ENCODE results near the gene KLHL17.

KLHL17 gene

DNA sequence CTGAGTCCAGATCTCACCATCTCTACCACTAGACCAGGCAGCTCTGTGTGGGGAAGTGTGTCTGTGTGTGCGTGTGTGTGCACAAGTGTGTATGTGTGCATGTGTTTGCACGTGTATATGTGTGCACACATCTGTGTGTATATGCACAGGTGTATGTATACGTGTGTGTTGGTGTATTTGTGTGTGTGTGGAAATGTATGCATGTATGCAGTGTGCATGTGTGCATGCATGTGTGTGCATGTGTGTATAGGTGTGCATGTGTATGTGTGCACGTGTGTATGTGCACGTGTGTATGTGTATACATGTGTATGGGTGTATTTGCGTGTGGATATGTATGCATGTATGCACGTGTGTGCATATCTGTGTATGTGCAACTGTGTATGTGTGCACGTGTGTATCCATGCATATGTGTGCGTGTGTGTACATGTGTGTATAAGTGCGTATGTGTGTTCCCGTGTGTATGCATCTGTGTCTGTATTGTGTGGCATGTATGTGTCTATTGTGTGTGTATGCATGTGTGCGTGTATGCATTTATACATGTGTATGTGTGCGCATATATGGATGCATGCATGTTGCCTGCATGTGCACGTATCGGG is 9.0 kb downstream of the KLHL17 start:
- Histone ChIP-seq H3K4me1 (peaks cover 4% of the 10 kb centered on the region), H3K36me3 (peaks cover 6% of the 10 kb centered on the region; the same call in 1 of the 2 replicates), H3K4me3 (ENCODE audit: low read depth, low read length) (no peak overlapping the region), H3K27me3 (peaks cover 23% of the 10 kb centered on the region), H3K9me3 (no peaks in the 10 kb centered on the region)
- TF ChIP-seq, protein P1, sequence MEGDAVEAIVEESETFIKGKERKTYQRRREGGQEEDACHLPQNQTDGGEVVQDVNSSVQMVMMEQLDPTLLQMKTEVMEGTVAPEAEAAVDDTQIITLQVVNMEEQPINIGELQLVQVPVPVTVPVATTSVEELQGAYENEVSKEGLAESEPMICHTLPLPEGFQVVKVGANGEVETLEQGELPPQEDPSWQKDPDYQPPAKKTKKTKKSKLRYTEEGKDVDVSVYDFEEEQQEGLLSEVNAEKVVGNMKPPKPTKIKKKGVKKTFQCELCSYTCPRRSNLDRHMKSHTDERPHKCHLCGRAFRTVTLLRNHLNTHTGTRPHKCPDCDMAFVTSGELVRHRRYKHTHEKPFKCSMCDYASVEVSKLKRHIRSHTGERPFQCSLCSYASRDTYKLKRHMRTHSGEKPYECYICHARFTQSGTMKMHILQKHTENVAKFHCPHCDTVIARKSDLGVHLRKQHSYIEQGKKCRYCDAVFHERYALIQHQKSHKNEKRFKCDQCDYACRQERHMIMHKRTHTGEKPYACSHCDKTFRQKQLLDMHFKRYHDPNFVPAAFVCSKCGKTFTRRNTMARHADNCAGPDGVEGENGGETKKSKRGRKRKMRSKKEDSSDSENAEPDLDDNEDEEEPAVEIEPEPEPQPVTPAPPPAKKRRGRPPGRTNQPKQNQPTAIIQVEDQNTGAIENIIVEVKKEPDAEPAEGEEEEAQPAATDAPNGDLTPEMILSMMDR (IDR thresholded peaks at IDR 0.05; ENCODE audit: low read depth, low read length) = no peak
- no peak for DNase-seq

DNA sequence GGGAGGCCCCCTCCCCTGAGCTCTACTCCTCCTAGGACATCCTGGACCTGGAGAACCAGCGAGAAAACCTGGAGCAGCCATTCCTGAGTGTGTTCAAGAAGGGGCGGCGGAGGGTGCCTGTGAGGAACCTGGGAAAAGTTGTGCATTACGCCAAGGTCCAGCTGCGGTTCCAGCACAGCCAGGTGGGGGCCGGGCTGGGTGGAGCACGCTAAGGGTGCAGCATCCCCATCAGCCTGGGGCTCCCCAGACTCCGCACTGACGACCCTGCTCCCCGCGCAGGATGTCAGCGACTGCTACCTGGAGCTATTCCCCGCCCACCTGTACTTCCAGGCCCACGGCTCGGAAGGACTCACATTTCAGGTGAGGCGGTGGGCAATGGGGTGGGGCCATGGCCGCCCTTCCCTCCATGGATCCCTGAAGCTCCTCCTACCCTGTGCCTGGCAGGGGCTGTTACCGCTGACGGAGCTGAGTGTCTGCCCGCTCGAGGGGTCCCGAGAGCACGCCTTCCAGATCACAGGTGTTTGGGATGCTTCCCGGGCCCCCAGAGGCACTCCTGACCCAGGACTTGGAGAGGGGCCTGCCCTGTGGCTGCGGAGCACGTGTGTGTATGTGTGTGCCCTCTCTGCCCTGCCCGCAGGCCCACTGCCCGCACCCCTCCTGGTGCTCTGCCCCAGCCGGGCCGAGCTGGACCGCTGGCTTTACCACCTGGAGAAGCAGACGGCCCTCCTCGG is 10.0 kb downstream of the KLHL17 start:
- H3K4me3 ChIP-seq (ENCODE audit: low read depth, low read length) = no peak overlapping the region
- DNase-seq = no peak
- peaks cover 23% of the 10 kb centered on the region for H3K27me3 ChIP-seq
- peaks cover under 1% of the 10 kb centered on the region; the same call in 1 of the 2 replicates for H3K36me3 ChIP-seq
- TF ChIP-seq, protein P1 (IDR thresholded peaks at IDR 0.05; ENCODE audit: low read depth, low read length) = no peak
- H3K9me3 ChIP-seq = no peaks in the 10 kb centered on the region
- H3K4me1 ChIP-seq = peaks cover 4% of the 10 kb centered on the region

DNA sequence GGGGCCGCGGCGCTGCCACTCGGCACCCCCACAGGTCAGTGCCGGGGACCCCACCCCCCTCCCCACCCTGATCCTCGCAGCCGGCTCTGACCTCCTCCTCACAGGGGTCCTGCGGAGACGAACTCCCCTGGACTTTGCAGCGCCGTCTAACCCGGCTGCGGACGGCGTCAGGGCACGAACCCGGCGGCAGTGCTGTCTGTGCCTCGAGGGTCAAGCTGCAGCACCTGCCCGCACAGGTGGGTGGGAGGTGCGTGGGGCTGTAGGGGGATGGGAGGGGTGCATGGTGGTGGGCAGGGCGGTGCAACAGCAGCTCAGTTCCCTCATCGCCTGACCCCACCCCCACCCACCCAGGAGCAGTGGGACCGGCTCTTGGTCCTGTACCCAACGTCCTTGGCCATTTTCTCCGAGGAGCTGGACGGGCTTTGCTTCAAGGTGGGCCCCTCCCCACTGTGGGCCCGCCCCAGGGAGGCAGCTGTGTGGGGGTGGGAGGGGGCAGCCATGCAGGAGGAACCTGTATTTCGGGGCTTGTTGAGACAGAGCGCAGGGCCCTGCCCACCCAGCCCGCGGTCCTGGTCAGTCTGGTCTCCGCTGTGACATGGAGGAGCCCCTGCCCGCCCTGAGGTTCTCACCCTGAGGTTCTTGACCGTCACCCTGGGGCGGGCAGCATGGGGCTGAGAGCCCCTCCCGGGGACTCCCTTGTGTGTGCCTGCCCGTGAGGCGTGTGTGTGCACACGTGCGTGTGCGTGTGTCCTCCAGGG is 10.8 kb downstream of the KLHL17 start:
- H3K27me3 ChIP-seq = peaks cover 23% of the 10 kb centered on the region
- no peak for DNase-seq
- peaks cover 4% of the 10 kb centered on the region for H3K4me1 ChIP-seq
- H3K9me3 ChIP-seq = no peaks in the 10 kb centered on the region
- no peaks in the 10 kb centered on the region for H3K36me3 ChIP-seq
- TF ChIP-seq, protein P1 (IDR thresholded peaks at IDR 0.05; ENCODE audit: low read depth, low read length) = no peak
- H3K4me3 ChIP-seq (ENCODE audit: low read depth, low read length) = no peak overlapping the region

DNA sequence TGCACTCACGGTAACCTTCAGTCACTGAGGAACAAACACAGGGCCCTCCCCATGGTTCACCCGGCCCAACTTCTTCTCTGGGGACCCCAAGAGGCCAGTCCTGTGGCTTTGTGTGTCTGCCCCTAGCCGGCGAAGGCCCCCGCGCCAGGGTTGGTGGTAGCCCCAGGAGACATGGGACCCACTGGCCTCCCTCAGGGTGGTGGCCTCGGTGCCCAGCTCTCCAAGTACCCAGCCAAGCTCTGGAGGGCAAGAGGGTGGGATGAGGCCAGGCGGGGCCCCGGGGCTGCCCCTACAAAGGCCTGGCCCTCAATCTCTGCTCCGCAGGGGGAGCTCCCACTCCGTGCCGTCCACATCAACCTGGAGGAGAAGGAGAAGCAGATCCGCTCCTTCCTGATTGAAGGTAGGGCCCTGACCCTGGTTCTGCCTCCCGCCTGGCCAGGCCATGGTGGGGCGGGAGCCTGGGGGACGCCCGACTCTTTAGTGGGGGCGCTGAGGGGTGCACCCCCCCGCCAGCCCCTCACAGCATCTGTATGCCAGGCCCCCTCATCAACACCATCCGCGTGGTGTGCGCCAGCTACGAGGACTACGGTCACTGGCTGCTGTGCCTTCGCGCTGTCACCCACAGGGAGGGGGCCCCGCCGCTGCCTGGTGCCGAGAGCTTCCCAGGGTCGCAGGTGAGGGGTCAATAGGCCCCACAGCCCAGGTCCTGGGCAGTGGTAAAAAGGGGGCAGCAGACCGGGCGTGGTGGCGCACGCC is 11.5 kb downstream of the KLHL17 start:
- Histone ChIP-seq H3K27me3 (peaks cover 21% of the 10 kb centered on the region), H3K4me3 (ENCODE audit: low read depth, low read length) (no peak overlapping the region), H3K36me3 (no peaks in the 10 kb centered on the region), H3K4me1 (peaks cover 4% of the 10 kb centered on the region), H3K9me3 (no peaks in the 10 kb centered on the region)
- DNase-seq = no peak
- TF ChIP-seq, protein P1 (IDR thresholded peaks at IDR 0.05; ENCODE audit: low read depth, low read length) = no peak

DNA sequence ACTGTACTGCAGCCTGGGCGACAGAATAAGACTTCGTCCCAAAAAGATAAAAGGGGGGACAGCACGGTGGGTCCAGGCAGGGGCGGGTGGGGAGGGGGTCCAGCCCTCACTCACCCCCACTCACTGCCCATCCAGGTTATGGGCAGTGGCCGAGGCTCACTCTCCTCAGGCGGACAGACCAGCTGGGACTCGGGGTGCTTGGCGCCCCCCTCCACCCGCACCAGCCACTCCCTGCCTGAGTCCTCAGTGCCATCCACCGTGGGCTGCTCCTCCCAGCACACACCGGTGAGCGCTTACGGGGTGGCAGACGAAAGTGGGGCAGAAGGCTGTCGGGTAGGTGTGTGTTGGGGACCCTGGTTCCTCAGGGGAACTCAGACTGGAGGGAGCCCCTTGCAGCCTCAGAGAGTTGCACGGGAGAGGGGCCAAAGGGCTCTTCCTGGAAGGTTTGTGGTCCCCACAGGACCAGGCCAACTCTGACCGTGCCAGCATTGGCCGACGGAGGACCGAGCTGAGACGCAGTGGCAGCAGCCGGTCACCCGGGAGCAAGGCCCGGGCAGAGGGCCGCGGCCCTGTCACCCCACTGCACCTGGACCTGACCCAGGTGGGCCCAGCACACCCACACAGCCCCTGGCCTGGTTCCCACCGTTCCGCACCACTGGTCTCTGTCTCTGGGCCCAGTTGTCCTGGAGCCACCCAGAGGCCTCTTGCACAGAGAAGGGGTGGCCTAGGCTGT is 12.5 kb downstream of the KLHL17 start:
- DNase-seq = no peak
- no peaks in the 10 kb centered on the region for H3K36me3 ChIP-seq
- no peaks in the 10 kb centered on the region; the same call in 1 of the 2 replicates for H3K4me1 ChIP-seq
- H3K9me3 ChIP-seq = no peaks in the 10 kb centered on the region
- TF ChIP-seq, protein P1 (IDR thresholded peaks at IDR 0.05; ENCODE audit: low read depth, low read length) = no peak
- peaks cover 21% of the 10 kb centered on the region for H3K27me3 ChIP-seq
- H3K4me3 ChIP-seq (ENCODE audit: low read depth, low read length) = no peak overlapping the region

Measured in BE2C (cell line).